H9 (cell line): ENCODE results near the gene EXOSC10. TPM values are rescaled to one million over a fixed set of nuclear protein-coding genes. Genes with fewer than 3 reads are reported as not detected.

Experiments used
- DNase-seq: peaks from one replicate; pipeline ENCODE4 v3.0.0-alpha.2; 2017
- H2AFZ ChIP-seq: one replicate; pipeline ENCODE4 v1.6.1; 2013; ENCODE audit warnings: mild to moderate bottlenecking, low read length, control low read depth, moderate library complexity
- H2AK5ac ChIP-seq: 2 replicates; pipeline ENCODE4 v1.6.1; 2013; ENCODE audit warnings: low read length, control low read depth, mixed read lengths; ENCODE audit not compliant: insufficient read length
- H2BK120ac ChIP-seq: one replicate; pipeline ENCODE4 v1.6.1; 2013; ENCODE audit warnings: low read depth, mild to moderate bottlenecking, low read length, control low read depth, inconsistent platforms; ENCODE audit not compliant: poor library complexity, severe bottlenecking
- H2BK12ac ChIP-seq: 2 replicates; pipeline ENCODE4 v1.6.1; 2013; ENCODE audit warnings: low read length, control low read depth, mixed read lengths, low read depth; ENCODE audit not compliant: insufficient read length
- H2BK15ac ChIP-seq: 2 replicates; pipeline ENCODE4 v1.6.1; 2013; ENCODE audit warnings: low read depth, low read length, control low read depth
- H2BK20ac ChIP-seq: one replicate; pipeline ENCODE4 v1.6.1; 2013; ENCODE audit warnings: low read depth, mild to moderate bottlenecking, low read length, control low read depth, inconsistent platforms; ENCODE audit not compliant: poor library complexity, severe bottlenecking
- H2BK5ac ChIP-seq: 2 replicates; pipeline ENCODE4 v1.6.1; 2013; ENCODE audit warnings: low read length, control low read depth, mixed read lengths; ENCODE audit not compliant: insufficient read length
- H3K14ac ChIP-seq: 2 replicates; pipeline ENCODE4 v1.6.1; 2013; ENCODE audit warnings: low read length, control low read depth; ENCODE audit not compliant: insufficient read depth
- H3K18ac ChIP-seq: 2 replicates; pipeline ENCODE4 v1.6.1; 2013; ENCODE audit warnings: low read depth, mild to moderate bottlenecking, mixed read lengths, low read length, control low read depth; ENCODE audit not compliant: insufficient read length
- H3K23ac ChIP-seq: 2 replicates; pipeline ENCODE4 v1.6.1; 2013; ENCODE audit warnings: low read length, control low read depth, mixed read lengths, low read depth; ENCODE audit not compliant: insufficient read length
- H3K23me2 ChIP-seq: 2 replicates; pipeline ENCODE4 v1.6.1; 2013; ENCODE audit warnings: low read depth, mild to moderate bottlenecking, mixed read lengths, low read length, control low read depth; ENCODE audit not compliant: insufficient read length, poor library complexity, severe bottlenecking
- H3K27ac ChIP-seq: 2 replicates; pipeline ENCODE4 v1.5.1; 2013; ENCODE audit warnings: low read length, control low read depth, mixed read lengths, low read depth; ENCODE audit not compliant: insufficient read length
- H3K27me3 ChIP-seq: 2 replicates; pipeline ENCODE4 v1.6.1; 2013; ENCODE audit warnings: low read length, control low read depth, inconsistent platforms; ENCODE audit not compliant: insufficient read depth
- H3K4ac ChIP-seq: 2 replicates; pipeline ENCODE4 v1.6.1; 2013; ENCODE audit warnings: low read depth, mild to moderate bottlenecking, control low read depth, inconsistent platforms, low read length, moderate library complexity
- H3K4me1 ChIP-seq: 2 replicates; pipeline ENCODE4 v1.6.1; 2013; ENCODE audit warnings: low read length, control low read depth, inconsistent platforms; ENCODE audit not compliant: insufficient read depth
- H3K4me2 ChIP-seq: 2 replicates; pipeline ENCODE4 v1.6.1; 2013; ENCODE audit warnings: low read length, control low read depth, mixed read lengths; ENCODE audit not compliant: insufficient read length, insufficient read depth
- H3K56ac ChIP-seq: 2 replicates; pipeline ENCODE4 v1.6.1; 2013; ENCODE audit warnings: low read depth, mild to moderate bottlenecking, mixed read lengths, low read length, control low read depth; ENCODE audit not compliant: insufficient read length
- H3K79me1 ChIP-seq: 2 replicates; pipeline ENCODE4 v1.6.1; 2013; ENCODE audit warnings: low read depth, mild to moderate bottlenecking, moderate library complexity, low read length, control low read depth, inconsistent platforms; ENCODE audit not compliant: insufficient read depth, poor library complexity, severe bottlenecking
- H3K79me2 ChIP-seq: 2 replicates; pipeline ENCODE4 v1.6.1; 2013; ENCODE audit warnings: low read length, control low read depth, inconsistent platforms; ENCODE audit not compliant: insufficient read depth
- H3K9ac ChIP-seq: 2 replicates; pipeline ENCODE4 v1.6.1; 2013; ENCODE audit warnings: low read length, control low read depth, mixed read lengths; ENCODE audit not compliant: insufficient read length; ENCODE audit errors: extremely low read depth
- H3K9me3 ChIP-seq: one replicate; pipeline ENCODE4 v1.6.1; 2013; ENCODE audit warnings: low read depth, low read length, inconsistent platforms; ENCODE audit not compliant: control insufficient read depth
- H3T11ph ChIP-seq: one replicate; pipeline ENCODE4 v1.6.1; 2013; ENCODE audit warnings: mild to moderate bottlenecking, low read length, control low read depth, inconsistent platforms
- H4K20me1 ChIP-seq: one replicate; pipeline ENCODE4 v1.6.1; 2013; ENCODE audit not compliant: control insufficient read depth, insufficient read length, insufficient read depth
- H4K5ac ChIP-seq: 2 replicates; pipeline ENCODE4 v1.6.1; 2013; ENCODE audit warnings: low read depth, mild to moderate bottlenecking, mixed read lengths, low read length, control low read depth; ENCODE audit not compliant: insufficient read length
- H4K8ac ChIP-seq: replicated peaks from 2 replicates; pipeline ENCODE4 v1.6.1; 2013; ENCODE audit warnings: low read length, control low read depth, mixed read lengths, low read depth; ENCODE audit not compliant: insufficient read length
- H4K91ac ChIP-seq: 2 replicates; pipeline ENCODE4 v1.6.1; 2013; ENCODE audit warnings: low read depth, mild to moderate bottlenecking, moderate library complexity, mixed read lengths, low read length, control low read depth; ENCODE audit not compliant: insufficient read length
- H3K27ac Mint-ChIP-seq, 3 experiments: 2 replicates in 2 of 3; 3 replicates in 1 of 3; pipeline ENCODE4 v1.8.0; 2020 to 2021; ENCODE audit warnings: mixed read lengths in 3 of 3, mild to moderate bottlenecking in 1 of 3, moderate library complexity in 1 of 3
- H3K27me3 Mint-ChIP-seq: 2 replicates; pipeline ENCODE4 v1.8.0; 2021; ENCODE audit warnings: low read depth, mild to moderate bottlenecking, moderate library complexity, mixed read lengths
- H3K36me3 Mint-ChIP-seq, 3 experiments: 2 replicates in 2 of 3; 3 replicates in 1 of 3; pipeline ENCODE4 v1.8.0; 2020 to 2021; ENCODE audit warnings: low read depth in 3 of 3, mixed read lengths in 3 of 3; ENCODE audit not compliant: insufficient read depth in 1 of 3
- H3K4me1 Mint-ChIP-seq, 2 experiments: 2 replicates each; pipeline ENCODE4 v1.8.0; 2020; ENCODE audit warnings: mixed read lengths in 2 of 2
- H3K4me3 Mint-ChIP-seq, 2 experiments: 2 replicates in 1 of 2; 3 replicates in 1 of 2; pipeline ENCODE4 v1.8.0; 2020 to 2021; ENCODE audit warnings: mild to moderate bottlenecking in 2 of 2, mixed read lengths in 2 of 2, moderate library complexity in 1 of 2
- H3K9me3 Mint-ChIP-seq, 2 experiments: 2 replicates in 1 of 2; 3 replicates in 1 of 2; pipeline ENCODE4 v1.8.0; 2020; ENCODE audit warnings: mild to moderate bottlenecking in 2 of 2, mixed read lengths in 2 of 2, moderate library complexity in 1 of 2
- WGBS: extraction: QIAGEN DNeasy Blood & Tissue Kit; methylation state at CpG from one replicate; pipeline ENCODE4 v1.1.7; 2013; ENCODE audit warnings: missing lambda C conversion rate, low lambda C conversion rate, mixed read lengths; ENCODE audit not compliant: insufficient read length; ENCODE audit errors: extremely low coverage; 5-methylcytosine and 5-hydroxymethylcytosine counted together
- total RNA-seq: library from RNA; stranded (reverse); gene quantifications from 2 replicates; pipeline ENCODE4 v1.2.1, GENCODE V29; 2021
- TF ChIP-seq, protein P1 (sequence below): fragments of 200-600 bp; sonication (generic); conservative IDR thresholded peaks from 3 replicates; pipeline ENCODE4 v1.8.0; 2021; ENCODE audit warnings: antibody characterized with exemption, mild to moderate bottlenecking

The EXOSC10 gene
- total RNA-seq, 1 experiment from 2014 or later = 83.4 TPM

DNA sequence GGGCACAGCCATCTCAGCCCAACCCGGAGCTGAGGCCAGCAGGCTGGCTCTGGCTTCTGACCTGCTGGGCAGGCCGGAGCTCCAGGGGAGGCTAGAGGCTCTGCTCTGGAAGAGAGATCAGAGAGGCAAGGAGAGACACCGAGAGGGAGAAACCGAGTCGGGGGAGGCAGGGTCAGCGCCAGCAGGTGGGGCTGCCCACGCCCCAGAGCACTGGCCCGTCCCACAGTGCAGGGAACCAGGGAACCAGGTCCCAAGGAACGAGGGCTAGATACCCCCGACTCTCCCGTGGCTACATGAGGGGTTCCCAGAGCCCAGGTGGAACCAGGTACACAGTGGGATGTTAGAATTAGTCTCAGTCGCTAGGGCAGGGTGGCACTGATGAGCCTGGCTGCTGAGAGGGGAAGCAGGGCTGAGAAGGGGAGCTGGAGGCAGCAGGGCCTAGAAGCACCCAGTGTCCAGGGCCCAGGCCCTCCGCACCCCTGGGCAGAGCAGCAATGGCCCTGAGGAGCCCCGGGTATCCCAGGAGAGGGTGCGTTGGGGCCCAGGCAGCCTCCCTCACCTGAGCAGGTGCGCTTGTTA is 54.7 kb downstream of the EXOSC10 start:
- Histone ChIP-seq H3K23me2 (no peaks in the 10 kb centered on the region), H2BK15ac (no peak overlapping the region), H3K23ac (no peak overlapping the region), H3K4me2 (no peak overlapping the region), H3K18ac (no peak overlapping the region), H2BK12ac (no peak overlapping the region), H3K14ac (no peak overlapping the region), H3K4ac (no peak overlapping the region), H4K91ac (no peak overlapping the region), H3K27me3 (no peaks in the 10 kb centered on the region), H3K9me3 (no peaks in the 10 kb centered on the region), H2BK5ac (no peak overlapping the region), H4K20me1 (peaks cover 4% of the 10 kb centered on the region), H3K9ac (no peak overlapping the region), H3K56ac (no peak overlapping the region), H2BK120ac (no peak overlapping the region), H4K5ac (no peak overlapping the region), H3K79me1 (no peaks in the 10 kb centered on the region), H2BK20ac (no peak overlapping the region), H2AFZ (no peak overlapping the region), H4K8ac (no peak overlapping the region), H3T11ph (no peak overlapping the region), H3K79me2 (no peaks in the 10 kb centered on the region), H3K27ac (no peak overlapping the region), H3K4me1 (no peaks in the 10 kb centered on the region), H2AK5ac (no peak overlapping the region)
- Mint-ChIP-seq H3K27ac (peak overlapping the region in 1 of 3 experiments; percentile 34; a peak in 1 of 7 replicates), H3K4me1 (peaks cover 4 to 5% of the 10 kb centered on the region in 2 experiments), H3K27me3 (no peaks in the 10 kb centered on the region), H3K9me3 (no peaks in the 10 kb centered on the region), H3K4me3 (no peak overlapping the region), H3K36me3 (peaks cover 0 to 1% (median 0%) of the 10 kb centered on the region in 3 experiments; a peak in 1 of 7 replicates)
- TF ChIP-seq, protein P1, sequence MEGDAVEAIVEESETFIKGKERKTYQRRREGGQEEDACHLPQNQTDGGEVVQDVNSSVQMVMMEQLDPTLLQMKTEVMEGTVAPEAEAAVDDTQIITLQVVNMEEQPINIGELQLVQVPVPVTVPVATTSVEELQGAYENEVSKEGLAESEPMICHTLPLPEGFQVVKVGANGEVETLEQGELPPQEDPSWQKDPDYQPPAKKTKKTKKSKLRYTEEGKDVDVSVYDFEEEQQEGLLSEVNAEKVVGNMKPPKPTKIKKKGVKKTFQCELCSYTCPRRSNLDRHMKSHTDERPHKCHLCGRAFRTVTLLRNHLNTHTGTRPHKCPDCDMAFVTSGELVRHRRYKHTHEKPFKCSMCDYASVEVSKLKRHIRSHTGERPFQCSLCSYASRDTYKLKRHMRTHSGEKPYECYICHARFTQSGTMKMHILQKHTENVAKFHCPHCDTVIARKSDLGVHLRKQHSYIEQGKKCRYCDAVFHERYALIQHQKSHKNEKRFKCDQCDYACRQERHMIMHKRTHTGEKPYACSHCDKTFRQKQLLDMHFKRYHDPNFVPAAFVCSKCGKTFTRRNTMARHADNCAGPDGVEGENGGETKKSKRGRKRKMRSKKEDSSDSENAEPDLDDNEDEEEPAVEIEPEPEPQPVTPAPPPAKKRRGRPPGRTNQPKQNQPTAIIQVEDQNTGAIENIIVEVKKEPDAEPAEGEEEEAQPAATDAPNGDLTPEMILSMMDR = no peak
- WGBS = no CpG with 5 or more reads among the region's 16 CpGs
- DNase-seq = no peak
